Left kidney (tissue), 2 donors: Measurements from ENCODE around the gene FBLN5. TPM values are rescaled to one million over a fixed set of nuclear protein-coding genes. Genes with fewer than 3 reads are reported as not detected.
A peak's percentile ranks its signal among the peaks of the same experiment; 100 is the strongest.

Experiments
- DNase-seq: peaks from one replicate; pipeline ENCODE4 v3.0.0-alpha.2; 2013
- polyA plus RNA-seq: library from polyadenylated mRNA; unstranded; fragments of 120-200 nt; gene quantifications from one replicate; pipeline ENCODE4 v1.2.1, GENCODE V29; 2013; ENCODE audit not compliant: insufficient read length

Gene FBLN5
- polyA plus RNA-seq, 1 donor: 138 TPM

GRCh38 chr14:91946622-91947474 lies 646 bp downstream of the FBLN5 start:
- DNase-seq: no peak

GRCh38 chr14:91945751-91946621 lies 1.5 kb downstream of the FBLN5 start:
- DNase-seq: no peak

GRCh38 chr14:91942946-91943345 lies 4.5 kb downstream of the FBLN5 start:
- no peak for DNase-seq

- DNase-seq: no peak
These were observed 5.4 kb downstream of the FBLN5 start for GRCh38 chr14:91942128-91942527.

GRCh38 chr14:91940209-91940608 lies 7.3 kb downstream of the FBLN5 start:
- no peak for DNase-seq

- DNase-seq: no peak
These were observed 11.9 kb downstream of the FBLN5 start for GRCh38 chr14:91935586-91935985.

GRCh38 chr14:91934554-91935285 lies 12.8 kb downstream of the FBLN5 start:
- no peak for DNase-seq

GRCh38 chr14:91931478-91932088 lies 15.9 kb downstream of the FBLN5 start:
- no peak for DNase-seq

- no peak for DNase-seq
These were observed 17.8 kb downstream of the FBLN5 start for GRCh38 chr14:91929700-91930099.

GRCh38 chr14:91927800-91928199 lies 19.7 kb downstream of the FBLN5 start:
- DNase-seq: no peak

GRCh38 chr14:91927191-91927590 lies 20.3 kb downstream of the FBLN5 start:
- no peak for DNase-seq

GRCh38 chr14:91926131-91926890 lies 21.2 kb downstream of the FBLN5 start:
- no peak for DNase-seq

- no peak for DNase-seq
These were observed 21.8 kb downstream of the FBLN5 start for GRCh38 chr14:91925727-91926121.

GRCh38 chr14:91925001-91925726 lies 22.3 kb downstream of the FBLN5 start:
- no peak for DNase-seq

GRCh38 chr14:91920526-91920925 lies 27.0 kb downstream of the FBLN5 start:
- DNase-seq: no peak

- no peak for DNase-seq
These were observed 27.7 kb downstream of the FBLN5 start for GRCh38 chr14:91919814-91920213.

GRCh38 chr14:91918186-91918883 lies 29.2 kb downstream of the FBLN5 start:
- no peak for DNase-seq

- DNase-seq: no peak
These were observed 35.5 kb downstream of the FBLN5 start for GRCh38 chr14:91912035-91912434.

GRCh38 chr14:91911474-91912032 lies 35.9 kb downstream of the FBLN5 start:
- peak; percentile 24 for DNase-seq

GRCh38 chr14:91910196-91910595 lies 37.3 kb downstream of the FBLN5 start:
- no peak for DNase-seq
